Activated naive CD4-positive, alpha-beta T cell treated with anti-CD3 and anti-CD28 coated beads, Interleukin-2, amount 10 ng/mL, durations not matched to agents 7 days and 5 days (primary cell): Measurements from ENCODE around the gene PRR7.
A peak's percentile ranks its signal among the peaks of the same experiment; 100 is the strongest.

Source experiments
- CTCF ChIA-PET: fragments of 350-600 bp; sonication (Branson Sonifier 250); formaldehyde crosslinking; loops from one replicate; lab custom pipeline; 2021; ENCODE audit warnings: antibody characterized with exemption; lab: Charles Lee
- DNase-seq: peaks from one replicate; pipeline ENCODE4 v3.0.0-alpha.2; 2020
- H3K27ac Mint-ChIP-seq: one replicate; pipeline ENCODE4 v1.8.0; 2021; ENCODE audit warnings: mild to moderate bottlenecking, moderate library complexity, mixed read lengths
- H3K27me3 Mint-ChIP-seq: one replicate; pipeline ENCODE4 v1.8.0; 2021; ENCODE audit warnings: mild to moderate bottlenecking, mixed read lengths
- H3K36me3 Mint-ChIP-seq: one replicate; pipeline ENCODE4 v1.8.0; 2021; ENCODE audit warnings: mixed read lengths
- H3K4me1 Mint-ChIP-seq: one replicate; pipeline ENCODE4 v1.8.0; 2021; ENCODE audit warnings: mixed read lengths
- H3K4me3 Mint-ChIP-seq: one replicate; pipeline ENCODE4 v1.8.0; 2021; ENCODE audit warnings: mild to moderate bottlenecking, moderate library complexity, mixed read lengths
- H3K9me3 Mint-ChIP-seq: one replicate; pipeline ENCODE4 v1.8.0; 2021; ENCODE audit warnings: mixed read lengths

The PRR7 gene

GRCh38 chr5:177487975-177488374 lies 41.4 kb downstream of the PRR7 start:
- DNase-seq: no peak
- Mint-ChIP-seq H3K36me3 (peaks cover 18% of the 10 kb centered on the region), H3K4me1 (no peaks in the 10 kb centered on the region), H3K27me3 (no peaks in the 10 kb centered on the region), H3K9me3 (no peaks in the 10 kb centered on the region), H3K4me3 (no peak overlapping the region), H3K27ac (no peak overlapping the region)
- CTCF ChIA-PET: interaction anchor here (0.5 to 2.3 kb wide), 3 partner anchors 11 to 95 kb away, joined by 3 to 10 read pairs (median 4); no protein-coding TSS in a partner anchor

GRCh38 chr5:177489119-177489716 lies 42.6 kb downstream of the PRR7 start:
- no peak for DNase-seq
- Mint-ChIP-seq H3K4me1 (peaks cover 10% of the 10 kb centered on the region), H3K9me3 (no peaks in the 10 kb centered on the region), H3K36me3 (peaks cover 21% of the 10 kb centered on the region), H3K27ac (no peak overlapping the region), H3K27me3 (no peaks in the 10 kb centered on the region), H3K4me3 (no peak overlapping the region)
- CTCF ChIA-PET: interaction anchor here (0.7 to 2.3 kb wide), 2 partner anchors 9 to 12 kb away, joined by 3 to 10 read pairs; no protein-coding TSS in a partner anchor

GRCh38 chr5:177490311-177490991 lies 43.8 kb downstream of the PRR7 start:
- Mint-ChIP-seq H3K27ac (no peak overlapping the region), H3K36me3 (peaks cover 21% of the 10 kb centered on the region), H3K27me3 (no peaks in the 10 kb centered on the region), H3K4me3 (no peak overlapping the region), H3K4me1 (peaks cover 17% of the 10 kb centered on the region), H3K9me3 (no peaks in the 10 kb centered on the region)
- DNase-seq: no peak
- CTCF ChIA-PET: interaction anchor here (1.8 kb wide), 1 partner anchor 12 kb away, joined by 6 read pairs; no protein-coding TSS in a partner anchor

- H3K27me3 Mint-ChIP-seq: no peaks in the 10 kb centered on the region
- peaks cover 21% of the 10 kb centered on the region for H3K4me1 Mint-ChIP-seq
- no peak for DNase-seq
- no peak overlapping the region for H3K27ac Mint-ChIP-seq
- H3K9me3 Mint-ChIP-seq: no peaks in the 10 kb centered on the region
- no peak overlapping the region for H3K4me3 Mint-ChIP-seq
- H3K36me3 Mint-ChIP-seq: peaks cover 21% of the 10 kb centered on the region
- CTCF ChIA-PET: interaction anchor here (1.8 kb wide), 1 partner anchor 13 kb away, joined by 6 read pairs; no protein-coding TSS in a partner anchor
Observed at GRCh38 chr5:177490992-177491391, 44.4 kb downstream of the PRR7 start.

GRCh38 chr5:177491429-177491945 lies 44.9 kb downstream of the PRR7 start:
- Mint-ChIP-seq H3K9me3 (no peaks in the 10 kb centered on the region), H3K4me3 (no peak overlapping the region), H3K4me1 (peaks cover 25% of the 10 kb centered on the region), H3K27me3 (no peaks in the 10 kb centered on the region), H3K27ac (no peak overlapping the region), H3K36me3 (peaks cover 21% of the 10 kb centered on the region)
- peak; percentile 46 for DNase-seq
- CTCF ChIA-PET: interaction anchor here (1.5 to 1.8 kb wide), 2 partner anchors 9 to 13 kb away, joined by 5 to 6 read pairs; no protein-coding TSS in a partner anchor

DNA sequence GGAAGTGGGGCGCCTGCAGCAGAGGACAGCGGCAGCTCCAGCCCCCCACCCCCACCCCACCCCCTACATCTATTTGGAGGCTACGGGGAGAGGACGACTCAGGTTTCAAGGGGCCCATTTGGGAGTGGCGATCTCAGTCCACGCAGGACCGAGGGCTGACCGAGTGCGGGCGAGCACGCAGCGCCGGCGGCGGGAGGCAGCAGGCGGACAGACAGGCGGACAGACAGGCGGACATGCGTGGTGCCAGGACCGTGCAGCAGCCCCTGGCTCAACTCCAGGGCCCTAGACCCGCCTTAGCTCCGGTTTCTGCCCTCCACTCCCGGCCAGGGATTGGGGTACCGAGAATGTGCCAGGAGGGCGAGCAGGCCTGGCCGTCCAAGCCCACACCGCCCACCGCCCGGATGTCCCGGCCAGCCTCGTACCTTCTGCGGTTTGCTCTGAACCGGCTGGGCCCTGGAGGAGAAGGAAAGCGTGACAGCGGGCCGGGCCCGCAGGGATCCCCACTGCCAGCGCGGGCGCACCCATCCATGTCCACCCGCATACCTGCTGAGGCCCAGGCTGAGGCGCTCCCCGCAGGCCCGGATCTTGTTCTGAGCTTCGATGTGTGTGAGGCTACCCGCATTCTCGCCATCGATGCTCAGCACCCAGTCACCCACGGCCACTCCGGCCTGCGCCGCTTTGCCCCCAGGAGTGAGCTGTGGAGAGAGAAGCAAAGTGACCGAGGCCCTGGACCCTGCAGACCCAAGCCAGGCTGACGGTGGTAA lies 45.6 kb downstream of the PRR7 start:
- H3K4me1 Mint-ChIP-seq: peaks cover 25% of the 10 kb centered on the region
- H3K9me3 Mint-ChIP-seq: no peaks in the 10 kb centered on the region
- CTCF ChIA-PET: interaction anchor here (0.9 to 2.5 kb wide), 5 partner anchors 9 to 90 kb away, joined by 3 to 9 read pairs (median 5); no protein-coding TSS in a partner anchor
- DNase-seq: no peak
- H3K4me3 Mint-ChIP-seq: no peak overlapping the region
- H3K27me3 Mint-ChIP-seq: no peaks in the 10 kb centered on the region
- H3K27ac Mint-ChIP-seq: no peak overlapping the region
- H3K36me3 Mint-ChIP-seq: peaks cover 20% of the 10 kb centered on the region

GRCh38 chr5:177492841-177493240 lies 46.2 kb downstream of the PRR7 start:
- CTCF ChIA-PET: interaction anchor here (0.8 to 2.5 kb wide), 8 partner anchors 8 to 102 kb away, joined by 3 to 9 read pairs (median 4); no protein-coding TSS in a partner anchor
- Mint-ChIP-seq H3K27ac (no peak overlapping the region), H3K4me3 (no peak overlapping the region), H3K36me3 (peaks cover 18% of the 10 kb centered on the region), H3K27me3 (peaks cover 4% of the 10 kb centered on the region), H3K4me1 (peaks cover 27% of the 10 kb centered on the region), H3K9me3 (no peaks in the 10 kb centered on the region)
- DNase-seq: no peak

- Mint-ChIP-seq H3K9me3 (no peaks in the 10 kb centered on the region), H3K27me3 (peaks cover 15% of the 10 kb centered on the region), H3K36me3 (peaks cover 17% of the 10 kb centered on the region), H3K4me1 (peaks cover 36% of the 10 kb centered on the region), H3K4me3 (no peak overlapping the region), H3K27ac (peak overlapping the region; percentile 68)
- CTCF ChIA-PET: interaction anchor here (0.6 to 2.5 kb wide), 5 partner anchors 12 to 385 kb away, joined by 3 to 9 read pairs (median 4); no protein-coding TSS in a partner anchor
- DNase-seq: no peak
Observed at GRCh38 chr5:177493795-177494345, 47.3 kb downstream of the PRR7 start.

GRCh38 chr5:177494346-177495195 lies 48.0 kb downstream of the PRR7 start:
- Mint-ChIP-seq H3K4me1 (peaks cover 36% of the 10 kb centered on the region), H3K9me3 (no peaks in the 10 kb centered on the region), H3K36me3 (peaks cover 15% of the 10 kb centered on the region), H3K27me3 (peaks cover 22% of the 10 kb centered on the region), H3K4me3 (no peak overlapping the region), H3K27ac (peak overlapping the region; percentile 68)
- DNase-seq: peak; percentile 37
- CTCF ChIA-PET: interaction anchor here (0.6 to 2.5 kb wide), 6 partner anchors 37 to 385 kb away, joined by 3 to 9 read pairs (median 4); no protein-coding TSS in a partner anchor

GRCh38 chr5:177495243-177496060 lies 48.8 kb downstream of the PRR7 start:
- DNase-seq: no peak
- peaks cover 36% of the 10 kb centered on the region for H3K4me1 Mint-ChIP-seq
- H3K27ac Mint-ChIP-seq: no peak overlapping the region
- peak overlapping the region; percentile 72 for H3K4me3 Mint-ChIP-seq
- H3K27me3 Mint-ChIP-seq: peaks cover 31% of the 10 kb centered on the region
- H3K9me3 Mint-ChIP-seq: no peaks in the 10 kb centered on the region
- H3K36me3 Mint-ChIP-seq: peaks cover 12% of the 10 kb centered on the region
- CTCF ChIA-PET: interaction anchor here (1.0 to 1.4 kb wide), 4 partner anchors 91 to 177 kb away, joined by 3 to 4 read pairs (median 4); no protein-coding TSS in a partner anchor

DNA sequence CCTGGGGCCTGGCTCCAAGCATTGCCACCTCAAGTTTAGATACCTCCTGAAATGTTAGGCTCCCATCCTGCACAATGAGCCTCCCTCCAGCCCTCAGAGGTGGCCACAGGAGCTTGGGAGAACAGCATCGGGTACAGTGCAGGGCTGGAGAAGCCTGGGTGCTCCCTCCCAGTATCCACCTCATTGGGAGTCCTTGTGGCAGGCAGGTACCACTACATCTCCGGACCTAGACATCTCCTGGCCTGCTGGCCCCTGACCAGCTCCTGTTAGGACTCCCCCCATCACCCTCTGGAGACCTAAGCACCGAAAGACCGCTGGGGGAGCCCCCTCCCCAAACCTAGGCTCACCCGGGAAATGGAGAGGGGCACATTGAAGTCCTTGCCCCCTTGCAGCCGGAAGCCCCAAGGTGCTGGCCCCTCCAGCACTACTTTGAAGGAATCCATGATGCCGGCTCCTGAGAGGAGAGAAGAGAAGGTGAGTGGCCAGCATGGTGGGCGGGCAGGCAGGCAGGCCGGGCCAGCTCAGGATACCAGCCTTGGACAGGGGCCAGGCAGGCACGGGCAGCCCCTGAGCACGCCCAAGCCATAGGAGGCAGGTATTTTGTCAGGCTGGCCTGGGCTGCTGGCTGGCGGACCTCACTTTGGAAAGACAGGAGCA lies 49.6 kb downstream of the PRR7 start:
- H3K36me3 Mint-ChIP-seq: peaks cover 8% of the 10 kb centered on the region
- no peak for DNase-seq
- H3K4me1 Mint-ChIP-seq: peaks cover 36% of the 10 kb centered on the region
- H3K9me3 Mint-ChIP-seq: no peaks in the 10 kb centered on the region
- CTCF ChIA-PET: interaction anchor here (0.7 to 7.6 kb wide), 4 partner anchors 11 to 107 kb away, joined by 3 to 114 read pairs (median 4); no protein-coding TSS in a partner anchor
- no peak overlapping the region for H3K27ac Mint-ChIP-seq
- peak overlapping the region; percentile 72 for H3K4me3 Mint-ChIP-seq
- H3K27me3 Mint-ChIP-seq: peaks cover 32% of the 10 kb centered on the region
